Measurements from ENCODE around the gene RASAL1. TPM values are rescaled to one million over a fixed set of nuclear protein-coding genes. Genes with fewer than 3 reads are reported as not detected.

The RASAL1 gene
- polyA plus RNA-seq, 12 donors: 0.03 to 0.39 (median 0.09) TPM; not detected in 4

GRCh38 chr12:113097716-113098440, 37.7 kb downstream of the RASAL1 start:
- DNase-seq: peak; percentile 47

- no peak for DNase-seq
These were observed 38.7 kb downstream of the RASAL1 start for GRCh38 chr12:113096675-113097461.

GRCh38 chr12:113095405-113095804, 40.2 kb downstream of the RASAL1 start:
- no peak for DNase-seq

GRCh38 chr12:113094738-113095137, 40.8 kb downstream of the RASAL1 start:
- DNase-seq: no peak

- no peak for DNase-seq
These were observed 42.0 kb downstream of the RASAL1 start for GRCh38 chr12:113093409-113094101.

- peak; percentile 50 for DNase-seq
These were observed 42.8 kb downstream of the RASAL1 start for GRCh38 chr12:113092607-113093408.

- DNase-seq: no peak
These were observed 44.1 kb downstream of the RASAL1 start for GRCh38 chr12:113091506-113091905.

- DNase-seq: no peak
These were observed 44.8 kb downstream of the RASAL1 start for GRCh38 chr12:113090740-113091139.

GRCh38 chr12:113089839-113090238, 45.7 kb downstream of the RASAL1 start:
- DNase-seq: no peak

GRCh38 chr12:113088971-113089756, 46.4 kb downstream of the RASAL1 start:
- DNase-seq: no peak

- DNase-seq: no peak
These were observed 47.5 kb downstream of the RASAL1 start for GRCh38 chr12:113088037-113088436.

- no peak for DNase-seq
These were observed 48.4 kb downstream of the RASAL1 start for GRCh38 chr12:113087193-113087592.

GRCh38 chr12:113086249-113087164, 49.1 kb downstream of the RASAL1 start:
- no peak for DNase-seq

GRCh38 chr12:113083863-113084435, 51.6 kb downstream of the RASAL1 start:
- peak; percentile 40 for DNase-seq

GRCh38 chr12:113082486-113083148, 52.9 kb downstream of the RASAL1 start:
- DNase-seq: no peak

GRCh38 chr12:113081873-113082272, 53.7 kb downstream of the RASAL1 start:
- no peak for DNase-seq

GRCh38 chr12:113077859-113078255, 57.7 kb downstream of the RASAL1 start:
- no peak for DNase-seq

GRCh38 chr12:113077057-113077858, 58.3 kb downstream of the RASAL1 start:
- no peak for DNase-seq

All from muscle of arm (tissue), 12 donors.